Measurements from ENCODE around the gene TNFSF9. TPM values are rescaled to one million over a fixed set of nuclear protein-coding genes. Genes with fewer than 3 reads are reported as not detected.

The TNFSF9 gene
- total RNA-seq, 1 donor from 2014 or later = 0.76 TPM

DNA sequence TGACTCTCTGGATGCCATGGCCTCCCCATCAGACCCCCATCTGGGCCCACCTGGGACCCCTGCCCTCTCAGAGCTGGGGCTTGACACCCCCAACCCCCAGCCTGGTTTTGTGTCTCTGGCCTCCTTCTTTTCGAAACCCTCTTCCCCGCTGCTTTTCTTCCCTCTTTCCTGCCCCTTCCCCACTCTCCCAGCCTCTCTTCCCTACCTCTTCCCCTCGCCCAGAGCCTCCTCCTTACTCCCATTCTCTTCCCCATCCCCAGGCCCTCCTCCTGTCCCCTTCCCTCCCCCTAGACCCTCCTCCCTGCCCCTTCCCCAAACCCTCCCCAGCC is 2.1 kb downstream of the TNFSF9 start:
- H3K27me3 Mint-ChIP-seq (ENCODE audit: low read depth) = peaks cover 69% of the 10 kb centered on the region
- no peak for DNase-seq (ENCODE audit: low spot score in 2 of 2, unreplicated experiment in 2 of 2)
- peaks cover 24% of the 10 kb centered on the region for H3K4me1 Mint-ChIP-seq
- no peak overlapping the region for H3K27ac Mint-ChIP-seq
- peak overlapping the region; percentile 22 for H3K4me3 Mint-ChIP-seq
- peaks cover 2% of the 10 kb centered on the region for H3K9me3 Mint-ChIP-seq
- TF ChIP-seq, protein P1, sequence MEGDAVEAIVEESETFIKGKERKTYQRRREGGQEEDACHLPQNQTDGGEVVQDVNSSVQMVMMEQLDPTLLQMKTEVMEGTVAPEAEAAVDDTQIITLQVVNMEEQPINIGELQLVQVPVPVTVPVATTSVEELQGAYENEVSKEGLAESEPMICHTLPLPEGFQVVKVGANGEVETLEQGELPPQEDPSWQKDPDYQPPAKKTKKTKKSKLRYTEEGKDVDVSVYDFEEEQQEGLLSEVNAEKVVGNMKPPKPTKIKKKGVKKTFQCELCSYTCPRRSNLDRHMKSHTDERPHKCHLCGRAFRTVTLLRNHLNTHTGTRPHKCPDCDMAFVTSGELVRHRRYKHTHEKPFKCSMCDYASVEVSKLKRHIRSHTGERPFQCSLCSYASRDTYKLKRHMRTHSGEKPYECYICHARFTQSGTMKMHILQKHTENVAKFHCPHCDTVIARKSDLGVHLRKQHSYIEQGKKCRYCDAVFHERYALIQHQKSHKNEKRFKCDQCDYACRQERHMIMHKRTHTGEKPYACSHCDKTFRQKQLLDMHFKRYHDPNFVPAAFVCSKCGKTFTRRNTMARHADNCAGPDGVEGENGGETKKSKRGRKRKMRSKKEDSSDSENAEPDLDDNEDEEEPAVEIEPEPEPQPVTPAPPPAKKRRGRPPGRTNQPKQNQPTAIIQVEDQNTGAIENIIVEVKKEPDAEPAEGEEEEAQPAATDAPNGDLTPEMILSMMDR (IDR thresholded peaks at IDR 0.05; ENCODE audit: unreplicated experiment) = no peak
- H3K36me3 Mint-ChIP-seq = no peaks in the 10 kb centered on the region

DNA sequence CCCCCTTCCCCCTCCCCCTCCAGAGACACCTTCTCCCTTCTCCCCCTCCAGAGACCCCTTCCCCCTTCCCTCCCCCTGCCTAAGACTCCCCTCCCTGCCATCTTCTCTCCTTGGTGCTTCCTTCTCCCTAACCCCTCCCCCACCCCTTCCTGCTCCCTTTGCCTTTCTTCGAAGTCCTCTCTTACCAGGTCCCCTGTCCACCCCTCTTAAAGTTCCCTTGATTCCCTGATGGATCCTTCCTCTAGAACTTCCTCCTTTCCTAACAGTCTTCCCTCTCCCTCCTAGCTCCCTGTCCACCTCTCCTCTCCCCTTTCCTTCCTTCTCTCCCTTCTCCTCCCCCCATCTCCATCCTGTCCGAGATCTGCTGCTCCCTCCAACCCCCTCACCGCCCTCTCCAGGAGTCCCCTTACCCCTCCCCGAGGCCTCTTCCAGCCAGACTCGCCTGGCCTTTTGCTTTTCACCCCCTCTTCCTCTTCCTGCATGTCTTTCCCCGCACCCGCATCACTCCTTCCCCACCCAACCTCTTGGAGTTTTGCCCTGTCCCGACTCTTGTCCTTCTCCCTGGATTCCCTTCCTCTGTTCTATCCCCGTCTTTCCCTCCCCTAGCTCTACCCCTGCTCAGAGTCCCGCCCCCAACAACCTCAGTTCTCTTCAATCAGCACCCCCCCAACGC is 3.1 kb downstream of the TNFSF9 start:
- TF ChIP-seq, protein P1 (IDR thresholded peaks at IDR 0.05; ENCODE audit: unreplicated experiment) = no peak
- peaks cover 69% of the 10 kb centered on the region for H3K27me3 Mint-ChIP-seq (ENCODE audit: low read depth)
- H3K27ac Mint-ChIP-seq = no peak overlapping the region
- no peaks in the 10 kb centered on the region for H3K36me3 Mint-ChIP-seq
- DNase-seq (ENCODE audit: low spot score in 2 of 2, unreplicated experiment in 2 of 2) = no peak
- peaks cover 2% of the 10 kb centered on the region for H3K9me3 Mint-ChIP-seq
- peaks cover 24% of the 10 kb centered on the region for H3K4me1 Mint-ChIP-seq
- no peak overlapping the region for H3K4me3 Mint-ChIP-seq

DNA sequence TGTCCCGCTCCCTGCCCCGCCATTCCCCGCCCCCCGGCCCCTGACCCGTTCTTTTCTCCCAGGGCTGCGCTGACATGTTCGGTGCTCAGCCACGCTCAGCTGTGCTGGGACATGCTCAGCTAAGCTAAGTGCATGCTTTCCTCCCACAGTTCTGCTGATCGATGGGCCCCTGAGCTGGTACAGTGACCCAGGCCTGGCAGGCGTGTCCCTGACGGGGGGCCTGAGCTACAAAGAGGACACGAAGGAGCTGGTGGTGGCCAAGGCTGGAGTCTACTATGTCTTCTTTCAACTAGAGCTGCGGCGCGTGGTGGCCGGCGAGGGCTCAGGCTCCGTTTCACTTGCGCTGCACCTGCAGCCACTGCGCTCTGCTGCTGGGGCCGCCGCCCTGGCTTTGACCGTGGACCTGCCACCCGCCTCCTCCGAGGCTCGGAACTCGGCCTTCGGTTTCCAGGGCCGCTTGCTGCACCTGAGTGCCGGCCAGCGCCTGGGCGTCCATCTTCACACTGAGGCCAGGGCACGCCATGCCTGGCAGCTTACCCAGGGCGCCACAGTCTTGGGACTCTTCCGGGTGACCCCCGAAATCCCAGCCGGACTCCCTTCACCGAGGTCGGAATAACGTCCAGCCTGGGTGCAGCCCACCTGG is 3.7 kb downstream of the TNFSF9 start:
- Mint-ChIP-seq H3K27ac (no peak overlapping the region), H3K4me1 (peaks cover 21% of the 10 kb centered on the region), H3K27me3 (ENCODE audit: low read depth) (peaks cover 65% of the 10 kb centered on the region), H3K36me3 (no peaks in the 10 kb centered on the region), H3K4me3 (peak overlapping the region; percentile 27), H3K9me3 (peaks cover 2% of the 10 kb centered on the region)
- TF ChIP-seq, protein P1 (IDR thresholded peaks at IDR 0.05; ENCODE audit: unreplicated experiment) = no peak
- DNase-seq (ENCODE audit: low spot score in 2 of 2, unreplicated experiment in 2 of 2) = no peak

DNA sequence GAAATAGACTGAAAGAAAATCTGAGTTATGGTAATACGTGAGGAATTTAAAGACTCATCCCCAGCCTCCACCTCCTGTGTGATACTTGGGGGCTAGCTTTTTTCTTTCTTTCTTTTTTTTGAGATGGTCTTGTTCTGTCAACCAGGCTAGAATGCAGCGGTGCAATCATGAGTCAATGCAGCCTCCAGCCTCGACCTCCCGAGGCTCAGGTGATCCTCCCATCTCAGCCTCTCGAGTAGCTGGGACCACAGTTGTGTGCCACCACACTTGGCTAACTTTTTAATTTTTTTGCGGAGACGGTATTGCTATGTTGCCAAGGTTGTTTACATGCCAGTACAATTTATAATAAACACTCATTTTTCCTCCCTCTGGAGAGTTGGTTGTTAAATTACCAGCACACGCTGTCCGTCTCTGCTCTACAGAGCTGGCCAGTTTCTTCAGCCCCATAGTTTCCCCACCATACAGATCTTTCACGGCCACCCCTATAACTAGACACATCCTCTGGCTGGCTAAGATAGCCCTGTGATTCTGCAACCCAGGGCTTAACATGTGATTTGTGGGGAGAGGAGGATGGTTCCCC is 4.8 kb downstream of the TNFSF9 start:
- peaks cover 54% of the 10 kb centered on the region for H3K27me3 Mint-ChIP-seq (ENCODE audit: low read depth)
- no peak overlapping the region for H3K27ac Mint-ChIP-seq
- TF ChIP-seq, protein P1 (IDR thresholded peaks at IDR 0.05; ENCODE audit: unreplicated experiment) = no peak
- H3K4me1 Mint-ChIP-seq = peaks cover 14% of the 10 kb centered on the region
- no peaks in the 10 kb centered on the region for H3K36me3 Mint-ChIP-seq
- no peak for DNase-seq (ENCODE audit: low spot score in 2 of 2, unreplicated experiment in 2 of 2)
- H3K9me3 Mint-ChIP-seq = peaks cover 2% of the 10 kb centered on the region
- no peak overlapping the region for H3K4me3 Mint-ChIP-seq

DNA sequence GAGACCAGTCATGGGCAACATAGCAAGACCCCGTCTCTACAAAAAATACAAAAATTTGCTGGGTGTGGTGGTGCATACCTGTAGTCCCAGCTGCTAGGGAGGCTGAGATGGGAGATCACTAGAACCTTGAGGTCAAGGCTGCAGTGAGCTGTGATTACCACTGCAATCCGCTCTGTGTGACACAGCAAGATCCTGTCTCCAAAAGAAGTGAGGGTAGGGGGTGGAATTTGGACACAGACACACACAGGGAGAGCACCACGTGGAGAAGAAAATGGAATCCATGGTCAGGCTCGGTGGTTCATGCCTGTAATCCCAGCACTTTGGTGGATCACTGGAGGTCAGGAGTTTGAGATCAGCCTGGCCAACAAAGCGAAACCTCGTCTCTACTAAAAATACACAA is 8.7 kb downstream of the TNFSF9 start:
- Mint-ChIP-seq H3K9me3 (peaks cover 2% of the 10 kb centered on the region), H3K27ac (no peak overlapping the region), H3K4me3 (no peak overlapping the region), H3K36me3 (no peaks in the 10 kb centered on the region), H3K4me1 (peaks cover under 1% of the 10 kb centered on the region), H3K27me3 (ENCODE audit: low read depth) (peaks cover 29% of the 10 kb centered on the region)
- DNase-seq (ENCODE audit: low spot score in 2 of 2, unreplicated experiment in 2 of 2) = no peak
- TF ChIP-seq, protein P1 (IDR thresholded peaks at IDR 0.05; ENCODE audit: unreplicated experiment) = no peak

All from mesothelial cell of epicardium (in vitro differentiated cells).